HepG2 (cell line): ENCODE measurements around the gene CDC6. TPM values are rescaled to one million over a fixed set of nuclear protein-coding genes. Genes with fewer than 3 reads are reported as not detected.

Experiments used
- ATRX ChIP-seq: sonication (generic); formaldehyde crosslinking; IDR thresholded peaks from 2 replicates; pipeline ENCODE4 v1.4.0; 2020; ENCODE audit warnings: missing genetic modification reagents, borderline replicate concordance
- GATAD2A ChIP-seq: IDR thresholded peaks from 2 replicates; pipeline ENCODE4 v1.6.1; 2016
- HNRNPL ChIP-seq: fragments of 200-400 bp; formaldehyde crosslinking; IDR thresholded peaks from 2 replicates; pipeline ENCODE4 v1.6.1; 2017; ENCODE audit warnings: mild to moderate bottlenecking, low read depth, low read length
- KMT2B ChIP-seq: IDR thresholded peaks from 2 replicates; pipeline ENCODE4 v1.6.1; 2016; ENCODE audit warnings: missing genetic modification reagents, missing compliant biosample characterization
- SETDB1 ChIP-seq: sonication (generic); formaldehyde crosslinking; IDR thresholded peaks from 2 replicates; pipeline ENCODE4 v1.5.1; 2020; ENCODE audit warnings: missing genetic modification reagents, mild to moderate bottlenecking, borderline replicate concordance
- ZFP37 ChIP-seq: sonication (generic); formaldehyde crosslinking; IDR thresholded peaks from 2 replicates; pipeline ENCODE4 v1.4.0; 2020; ENCODE audit warnings: missing genetic modification reagents, borderline replicate concordance
- ZNF207 ChIP-seq: fragments of 450-650 bp; IDR thresholded peaks from 2 replicates; pipeline ENCODE4 v1.6.1; 2016; ENCODE audit warnings: antibody characterized with exemption, borderline replicate concordance
- ZNF33B ChIP-seq: sonication (generic); formaldehyde crosslinking; IDR thresholded peaks from 2 replicates; pipeline ENCODE4 v1.5.1; 2020; ENCODE audit warnings: mild to moderate bottlenecking, missing genetic modification reagents
- ZNF549 ChIP-seq: sonication (generic); formaldehyde crosslinking; IDR thresholded peaks from 2 replicates; pipeline ENCODE4 v1.5.0; 2020; ENCODE audit warnings: missing genetic modification reagents
- ZNF558 ChIP-seq: sonication (generic); formaldehyde crosslinking; IDR thresholded peaks from 2 replicates; pipeline ENCODE4 v1.9.0; 2022; ENCODE audit warnings: mild to moderate bottlenecking, missing genetic modification reagents, borderline replicate concordance
- ZNF720 ChIP-seq: sonication (generic); formaldehyde crosslinking; IDR thresholded peaks from 2 replicates; pipeline ENCODE4 v1.4.0; 2020; ENCODE audit warnings: missing genetic modification reagents
- polyA plus RNA-seq, 8 experiments: library from polyadenylated mRNA; depleted of rRNA in 3 of 8; stranded (reverse) in 7 of 8; unstranded in 1 of 8; fragments of >200 nt; fragmentation: Illumina TruSeq in 4 of 8; extraction: Trizol in 4 of 8; gene quantifications; 2 replicates each; pipeline versions ENCODE4 v1.2.1 to v1.2.3, GENCODE V29; 2011 to 2016; ENCODE audit warnings: low read depth in 4 of 8, missing spikeins in 1 of 8, mixed read lengths in 1 of 8; ENCODE audit not compliant: insufficient read depth in 1 of 8
- total RNA-seq, 5 experiments: library from RNA; depleted of rRNA; stranded (reverse); fragments of >200 nt; fragmentation: Illumina TruSeq; extraction: Trizol; gene quantifications; 2 replicates each; pipeline ENCODE4 v1.2.3, GENCODE V29; 2016; ENCODE audit warnings: low read depth in 1 of 5
- TF ChIP-seq, protein P1 (sequence below): sonication (generic); formaldehyde crosslinking; IDR thresholded peaks from 2 replicates; pipeline ENCODE4 v1.4.0; 2020; ENCODE audit warnings: missing genetic modification reagents
- TF ChIP-seq, protein P2 (sequence below): sonication (generic); formaldehyde crosslinking; IDR thresholded peaks from 2 replicates; pipeline ENCODE4 v1.4.0; 2020; ENCODE audit warnings: mild to moderate bottlenecking, missing genetic modification reagents, borderline replicate concordance
- TF ChIP-seq, protein P3 (sequence below): sonication (generic); formaldehyde crosslinking; IDR thresholded peaks from 2 replicates; pipeline ENCODE4 v1.4.0; 2020; ENCODE audit warnings: missing genetic modification reagents
- TF ChIP-seq, protein P4 (sequence below): sonication (generic); formaldehyde crosslinking; IDR thresholded peaks from 2 replicates; pipeline ENCODE4 v1.5.0; 2020; ENCODE audit warnings: mild to moderate bottlenecking, missing genetic modification reagents, moderate library complexity

CDC6 gene
- total and polyA plus RNA-seq, 2 of the 13 experiments (the other 11 are each of a cell fraction or from before 2014, with no cell fraction given) = 17.4 to 114 TPM

DNA sequence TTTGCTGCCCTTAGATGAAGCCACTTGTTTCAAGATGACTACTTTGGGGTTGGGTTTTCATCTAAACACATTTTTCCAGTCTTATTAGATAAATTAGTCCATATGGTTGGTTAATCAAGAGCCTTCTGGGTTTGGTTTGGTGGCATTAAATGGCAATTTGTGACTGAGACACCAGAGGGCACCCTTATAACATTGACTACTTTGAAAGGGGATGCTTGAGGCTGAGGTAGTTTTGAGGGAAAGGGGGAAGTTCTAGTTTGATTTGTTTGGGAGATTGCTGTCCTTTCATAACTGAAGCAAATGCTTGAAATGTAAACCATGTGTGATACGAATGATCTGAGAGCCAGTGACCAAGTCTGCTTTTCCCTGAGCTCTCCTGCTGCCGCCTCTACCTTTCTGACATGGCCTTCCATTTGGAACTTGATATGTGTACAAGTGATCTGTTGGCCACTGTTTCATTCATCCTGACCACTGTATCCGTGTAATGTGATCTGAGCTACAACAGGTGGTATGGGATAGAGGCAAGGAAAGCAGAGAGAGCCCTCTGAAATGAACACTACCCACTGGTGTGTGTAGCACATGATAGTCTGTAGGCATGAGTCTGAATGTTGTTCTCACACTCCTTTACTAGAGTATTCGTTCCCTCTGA lies 15.5 kb downstream of the CDC6 start (continued):
- TF ChIP-seq, protein P1, sequence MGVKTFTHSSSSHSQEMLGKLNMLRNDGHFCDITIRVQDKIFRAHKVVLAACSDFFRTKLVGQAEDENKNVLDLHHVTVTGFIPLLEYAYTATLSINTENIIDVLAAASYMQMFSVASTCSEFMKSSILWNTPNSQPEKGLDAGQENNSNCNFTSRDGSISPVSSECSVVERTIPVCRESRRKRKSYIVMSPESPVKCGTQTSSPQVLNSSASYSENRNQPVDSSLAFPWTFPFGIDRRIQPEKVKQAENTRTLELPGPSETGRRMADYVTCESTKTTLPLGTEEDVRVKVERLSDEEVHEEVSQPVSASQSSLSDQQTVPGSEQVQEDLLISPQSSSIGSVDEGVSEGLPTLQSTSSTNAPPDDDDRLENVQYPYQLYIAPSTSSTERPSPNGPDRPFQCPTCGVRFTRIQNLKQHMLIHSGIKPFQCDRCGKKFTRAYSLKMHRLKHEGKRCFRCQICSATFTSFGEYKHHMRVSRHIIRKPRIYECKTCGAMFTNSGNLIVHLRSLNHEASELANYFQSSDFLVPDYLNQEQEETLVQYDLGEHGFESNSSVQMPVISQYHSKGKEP (CRISPR knock-in tag) = no peak
- TF ChIP-seq HNRNPL = no peak
- peak; percentile 72; the same call in 1 of the 2 replicates for TF ChIP-seq ZFP37 (CRISPR knock-in tag)
- no peak for TF ChIP-seq KMT2B
- no peak for TF ChIP-seq ZNF207
- TF ChIP-seq ZNF558 (CRISPR knock-in tag) = no peak
- TF ChIP-seq GATAD2A = 0 out of 2 replicates have a peak, but pooled peaks have one; percentile 23
- no peak for TF ChIP-seq ZNF549 (CRISPR knock-in tag)
- TF ChIP-seq, protein P2, sequence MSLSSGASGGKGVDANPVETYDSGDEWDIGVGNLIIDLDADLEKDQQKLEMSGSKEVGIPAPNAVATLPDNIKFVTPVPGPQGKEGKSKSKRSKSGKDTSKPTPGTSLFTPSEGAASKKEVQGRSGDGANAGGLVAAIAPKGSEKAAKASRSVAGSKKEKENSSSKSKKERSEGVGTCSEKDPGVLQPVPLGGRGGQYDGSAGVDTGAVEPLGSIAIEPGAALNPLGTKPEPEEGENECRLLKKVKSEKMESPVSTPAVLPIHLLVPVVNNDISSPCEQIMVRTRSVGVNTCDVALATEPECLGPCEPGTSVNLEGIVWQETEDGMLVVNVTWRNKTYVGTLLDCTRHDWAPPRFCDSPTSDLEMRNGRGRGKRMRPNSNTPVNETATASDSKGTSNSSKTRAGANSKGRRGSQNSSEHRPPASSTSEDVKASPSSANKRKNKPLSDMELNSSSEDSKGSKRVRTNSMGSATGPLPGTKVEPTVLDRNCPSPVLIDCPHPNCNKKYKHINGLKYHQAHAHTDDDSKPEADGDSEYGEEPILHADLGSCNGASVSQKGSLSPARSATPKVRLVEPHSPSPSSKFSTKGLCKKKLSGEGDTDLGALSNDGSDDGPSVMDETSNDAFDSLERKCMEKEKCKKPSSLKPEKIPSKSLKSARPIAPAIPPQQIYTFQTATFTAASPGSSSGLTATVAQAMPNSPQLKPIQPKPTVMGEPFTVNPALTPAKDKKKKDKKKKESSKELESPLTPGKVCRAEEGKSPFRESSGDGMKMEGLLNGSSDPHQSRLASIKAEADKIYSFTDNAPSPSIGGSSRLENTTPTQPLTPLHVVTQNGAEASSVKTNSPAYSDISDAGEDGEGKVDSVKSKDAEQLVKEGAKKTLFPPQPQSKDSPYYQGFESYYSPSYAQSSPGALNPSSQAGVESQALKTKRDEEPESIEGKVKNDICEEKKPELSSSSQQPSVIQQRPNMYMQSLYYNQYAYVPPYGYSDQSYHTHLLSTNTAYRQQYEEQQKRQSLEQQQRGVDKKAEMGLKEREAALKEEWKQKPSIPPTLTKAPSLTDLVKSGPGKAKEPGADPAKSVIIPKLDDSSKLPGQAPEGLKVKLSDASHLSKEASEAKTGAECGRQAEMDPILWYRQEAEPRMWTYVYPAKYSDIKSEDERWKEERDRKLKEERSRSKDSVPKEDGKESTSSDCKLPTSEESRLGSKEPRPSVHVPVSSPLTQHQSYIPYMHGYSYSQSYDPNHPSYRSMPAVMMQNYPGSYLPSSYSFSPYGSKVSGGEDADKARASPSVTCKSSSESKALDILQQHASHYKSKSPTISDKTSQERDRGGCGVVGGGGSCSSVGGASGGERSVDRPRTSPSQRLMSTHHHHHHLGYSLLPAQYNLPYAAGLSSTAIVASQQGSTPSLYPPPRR (CRISPR knock-in tag) = no peak
- TF ChIP-seq ATRX (CRISPR knock-in tag) = no peak
- TF ChIP-seq, protein P3, sequence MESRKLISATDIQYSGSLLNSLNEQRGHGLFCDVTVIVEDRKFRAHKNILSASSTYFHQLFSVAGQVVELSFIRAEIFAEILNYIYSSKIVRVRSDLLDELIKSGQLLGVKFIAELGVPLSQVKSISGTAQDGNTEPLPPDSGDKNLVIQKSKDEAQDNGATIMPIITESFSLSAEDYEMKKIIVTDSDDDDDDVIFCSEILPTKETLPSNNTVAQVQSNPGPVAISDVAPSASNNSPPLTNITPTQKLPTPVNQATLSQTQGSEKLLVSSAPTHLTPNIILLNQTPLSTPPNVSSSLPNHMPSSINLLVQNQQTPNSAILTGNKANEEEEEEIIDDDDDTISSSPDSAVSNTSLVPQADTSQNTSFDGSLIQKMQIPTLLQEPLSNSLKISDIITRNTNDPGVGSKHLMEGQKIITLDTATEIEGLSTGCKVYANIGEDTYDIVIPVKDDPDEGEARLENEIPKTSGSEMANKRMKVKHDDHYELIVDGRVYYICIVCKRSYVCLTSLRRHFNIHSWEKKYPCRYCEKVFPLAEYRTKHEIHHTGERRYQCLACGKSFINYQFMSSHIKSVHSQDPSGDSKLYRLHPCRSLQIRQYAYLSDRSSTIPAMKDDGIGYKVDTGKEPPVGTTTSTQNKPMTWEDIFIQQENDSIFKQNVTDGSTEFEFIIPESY (CRISPR knock-in tag) = no peak
- TF ChIP-seq ZNF33B (CRISPR knock-in tag) = no peak
- TF ChIP-seq ZNF720 = no peak
- TF ChIP-seq, protein P4, sequence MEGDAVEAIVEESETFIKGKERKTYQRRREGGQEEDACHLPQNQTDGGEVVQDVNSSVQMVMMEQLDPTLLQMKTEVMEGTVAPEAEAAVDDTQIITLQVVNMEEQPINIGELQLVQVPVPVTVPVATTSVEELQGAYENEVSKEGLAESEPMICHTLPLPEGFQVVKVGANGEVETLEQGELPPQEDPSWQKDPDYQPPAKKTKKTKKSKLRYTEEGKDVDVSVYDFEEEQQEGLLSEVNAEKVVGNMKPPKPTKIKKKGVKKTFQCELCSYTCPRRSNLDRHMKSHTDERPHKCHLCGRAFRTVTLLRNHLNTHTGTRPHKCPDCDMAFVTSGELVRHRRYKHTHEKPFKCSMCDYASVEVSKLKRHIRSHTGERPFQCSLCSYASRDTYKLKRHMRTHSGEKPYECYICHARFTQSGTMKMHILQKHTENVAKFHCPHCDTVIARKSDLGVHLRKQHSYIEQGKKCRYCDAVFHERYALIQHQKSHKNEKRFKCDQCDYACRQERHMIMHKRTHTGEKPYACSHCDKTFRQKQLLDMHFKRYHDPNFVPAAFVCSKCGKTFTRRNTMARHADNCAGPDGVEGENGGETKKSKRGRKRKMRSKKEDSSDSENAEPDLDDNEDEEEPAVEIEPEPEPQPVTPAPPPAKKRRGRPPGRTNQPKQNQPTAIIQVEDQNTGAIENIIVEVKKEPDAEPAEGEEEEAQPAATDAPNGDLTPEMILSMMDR (CRISPR knock-in tag) = peak; percentile 87
- no peak for TF ChIP-seq SETDB1
